ENCODE data around the gene LIPC. TPM values are rescaled to one million over a fixed set of nuclear protein-coding genes. Genes with fewer than 3 reads are reported as not detected.
"Not testable (repeated sequence)": the region's sequence is repeated elsewhere in the genome, so short reads cannot be mapped to it uniquely, and the experiment has no call there.

The LIPC gene
- total RNA-seq, 1 experiment from 2014 or later = not detected

- DNase-seq = no peak
- no peaks in the 10 kb centered on the region; the same call in 1 of the 2 replicates for H3K36me3 ChIP-seq (replicated peaks; ENCODE audit: control insufficient read depth, insufficient read depth, low read length)
- no peak overlapping the region for H3K4me3 ChIP-seq (ENCODE audit: insufficient read depth, low read depth, low read length)
- H3K27me3 ChIP-seq (ENCODE audit: control insufficient read depth, insufficient read depth, low read length) = no peaks in the 10 kb centered on the region
Measured at GRCh38 chr15:58602823-58603222, 171.0 kb downstream of the LIPC start.

- H3K36me3 ChIP-seq (replicated peaks; ENCODE audit: control insufficient read depth, insufficient read depth, low read length); DNase-seq; H3K4me3 ChIP-seq (ENCODE audit: insufficient read depth, low read depth, low read length); H3K27me3 ChIP-seq (ENCODE audit: control insufficient read depth, insufficient read depth, low read length): not testable (repeated sequence)
Measured at GRCh38 chr15:58603927-58604326, 172.1 kb downstream of the LIPC start.

GRCh38 chr15:58604455-58604923 is 172.7 kb downstream of the LIPC start:
- no peaks in the 10 kb centered on the region; the same call in 1 of the 2 replicates for H3K36me3 ChIP-seq (replicated peaks; ENCODE audit: control insufficient read depth, insufficient read depth, low read length)
- no peak for DNase-seq
- H3K4me3 ChIP-seq (ENCODE audit: insufficient read depth, low read depth, low read length) = no peak overlapping the region
- H3K27me3 ChIP-seq (ENCODE audit: control insufficient read depth, insufficient read depth, low read length) = no peaks in the 10 kb centered on the region

- no peak for DNase-seq
- Histone ChIP-seq H3K4me3 (ENCODE audit: insufficient read depth, low read depth, low read length) (no peak overlapping the region), H3K36me3 (replicated peaks; ENCODE audit: control insufficient read depth, insufficient read depth, low read length) (peaks cover 1% of the 10 kb centered on the region; the same call in 1 of the 2 replicates), H3K27me3 (ENCODE audit: control insufficient read depth, insufficient read depth, low read length) (no peaks in the 10 kb centered on the region)
Measured at GRCh38 chr15:58605931-58606530, 174.2 kb downstream of the LIPC start.

GRCh38 chr15:58606577-58607080 is 174.8 kb downstream of the LIPC start:
- no peak for DNase-seq
- no peaks in the 10 kb centered on the region for H3K27me3 ChIP-seq (ENCODE audit: control insufficient read depth, insufficient read depth, low read length)
- peaks cover 1% of the 10 kb centered on the region; the same call in 1 of the 2 replicates for H3K36me3 ChIP-seq (replicated peaks; ENCODE audit: control insufficient read depth, insufficient read depth, low read length)
- no peak overlapping the region for H3K4me3 ChIP-seq (ENCODE audit: insufficient read depth, low read depth, low read length)

GRCh38 chr15:58608129-58608590 is 176.4 kb downstream of the LIPC start:
- no peak for DNase-seq
- peaks cover 1% of the 10 kb centered on the region; the same call in 1 of the 2 replicates for H3K36me3 ChIP-seq (replicated peaks; ENCODE audit: control insufficient read depth, insufficient read depth, low read length)
- H3K4me3 ChIP-seq (ENCODE audit: insufficient read depth, low read depth, low read length) = no peak overlapping the region
- no peaks in the 10 kb centered on the region for H3K27me3 ChIP-seq (ENCODE audit: control insufficient read depth, insufficient read depth, low read length)

GRCh38 chr15:58608711-58609110 is 176.9 kb downstream of the LIPC start:
- H3K4me3 ChIP-seq (ENCODE audit: insufficient read depth, low read depth, low read length) = no peak overlapping the region
- no peaks in the 10 kb centered on the region for H3K27me3 ChIP-seq (ENCODE audit: control insufficient read depth, insufficient read depth, low read length)
- no peak for DNase-seq
- 0 out of 2 replicates have a peak, but pooled peaks cover 1% of the 10 kb centered on the region for H3K36me3 ChIP-seq (replicated peaks; ENCODE audit: control insufficient read depth, insufficient read depth, low read length)

- DNase-seq = no peak
Measured at GRCh38 chr15:58611731-58612676, 180.2 kb downstream of the LIPC start.

GRCh38 chr15:58616171-58616570 is 184.4 kb downstream of the LIPC start:
- no peaks in the 10 kb centered on the region for H3K27me3 ChIP-seq (ENCODE audit: control insufficient read depth, insufficient read depth, low read length)
- DNase-seq = no peak
- no peak overlapping the region for H3K4me3 ChIP-seq (ENCODE audit: insufficient read depth, low read depth, low read length)
- H3K36me3 ChIP-seq (replicated peaks; ENCODE audit: control insufficient read depth, insufficient read depth, low read length) = no peaks in the 10 kb centered on the region

More at GRCh38 chr15:58611731-58612676, 180.2 kb downstream of the LIPC start:
- Histone ChIP-seq H3K36me3 (replicated peaks; ENCODE audit: control insufficient read depth, insufficient read depth, low read length) (0 out of 2 replicates have a peak, but pooled peaks cover 1% of the 10 kb centered on the region), H3K27me3 (ENCODE audit: control insufficient read depth, insufficient read depth, low read length) (no peaks in the 10 kb centered on the region), H3K4me3 (ENCODE audit: insufficient read depth, low read depth, low read length) (no peak overlapping the region)
